Measurements from ENCODE around the gene UNC93B1. TPM values are rescaled to one million over a fixed set of nuclear protein-coding genes. Genes with fewer than 3 reads are reported as not detected.

The UNC93B1 gene
- total and polyA plus RNA-seq, 2 donors = 20.5 to 34.9 TPM

GRCh38 chr11:68043349-68044144 lies 39.6 kb upstream of the UNC93B1 start:
- 55% methylated on average over 36 of the region's 36 CpGs for WGBS
- Histone ChIP-seq H3K36me3 (ENCODE audit: insufficient read depth) (peaks cover 1% of the 10 kb centered on the region), H3K4me3 (ENCODE audit: low read depth, low read length) (no peak overlapping the region), H3K4me1 (ENCODE audit: insufficient read depth) (no peaks in the 10 kb centered on the region), H3K27ac (ENCODE audit: low read depth) (peak overlapping the region; percentile 63)
- DNase-seq (ENCODE audit: extremely low spot score) = no peak

DNA sequence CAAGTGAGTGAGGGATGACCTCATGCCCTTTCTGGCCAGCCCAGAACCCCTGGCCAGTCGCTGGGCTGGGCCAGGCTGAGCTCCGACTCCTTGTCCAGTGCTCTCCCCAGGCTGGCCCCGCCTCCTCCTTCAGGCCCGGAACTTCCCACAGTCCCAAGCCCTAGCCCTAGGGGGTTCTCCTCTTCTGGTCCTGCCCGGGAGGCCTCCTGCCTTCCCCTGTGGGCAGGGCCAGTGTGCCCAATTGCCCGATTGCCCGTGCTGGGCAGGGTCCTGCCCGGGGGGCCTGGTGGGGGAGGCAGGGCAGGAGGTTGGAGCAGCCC lies 39.1 kb upstream of the UNC93B1 start:
- no peak overlapping the region for H3K4me3 ChIP-seq (ENCODE audit: low read depth, low read length)
- WGBS = 62% methylated on average over 8 of the region's 8 CpGs
- peak overlapping the region; percentile 63 for H3K27ac ChIP-seq (ENCODE audit: low read depth)
- H3K36me3 ChIP-seq (ENCODE audit: insufficient read depth) = peaks cover 1% of the 10 kb centered on the region
- DNase-seq (ENCODE audit: extremely low spot score) = no peak
- H3K4me1 ChIP-seq (ENCODE audit: insufficient read depth) = no peaks in the 10 kb centered on the region

DNA sequence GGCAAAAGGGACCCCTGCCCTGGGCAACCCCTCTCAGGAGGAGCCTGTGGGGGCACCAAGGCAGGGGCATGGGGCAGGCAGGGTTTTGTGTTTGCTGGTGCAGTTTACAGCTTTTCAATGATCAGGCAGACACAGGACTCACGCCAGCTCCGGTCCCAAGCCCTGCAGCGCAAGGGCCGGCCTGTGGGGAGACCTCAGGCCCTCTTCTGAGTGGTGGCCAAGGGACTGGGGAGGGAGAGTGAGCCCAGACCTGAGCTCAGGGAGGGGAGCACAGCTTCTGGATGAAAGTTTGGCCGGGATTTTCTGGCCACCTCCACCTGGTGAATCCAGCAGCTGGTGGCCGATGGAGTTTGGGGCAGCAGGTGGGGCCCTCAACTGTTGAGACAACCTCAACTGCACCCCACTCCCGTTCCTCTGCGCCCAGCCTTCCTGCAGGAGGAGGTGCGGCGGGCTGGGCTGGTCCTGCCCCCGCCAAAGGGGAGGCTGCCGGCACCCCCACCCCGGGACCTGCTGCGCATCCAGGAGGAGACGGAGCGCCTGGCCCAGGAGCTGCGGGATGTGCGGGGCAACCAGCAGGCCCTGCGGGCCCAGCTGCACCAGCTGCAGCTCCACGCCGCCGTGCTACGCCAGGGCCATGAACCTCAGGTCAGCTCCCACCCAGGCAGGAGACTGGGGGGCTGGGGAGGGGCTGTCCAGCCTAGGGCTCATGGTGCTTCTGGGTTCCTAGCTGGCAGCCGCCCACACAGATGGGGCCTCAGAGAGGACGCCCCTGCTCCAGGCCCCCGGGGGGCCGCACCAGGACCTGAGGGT lies 38.5 kb upstream of the UNC93B1 start:
- no peak overlapping the region for H3K27ac ChIP-seq (ENCODE audit: low read depth)
- DNase-seq (ENCODE audit: extremely low spot score) = no peak
- WGBS = 85% methylated on average over 27 of the region's 27 CpGs
- H3K36me3 ChIP-seq (ENCODE audit: insufficient read depth) = peaks cover 1% of the 10 kb centered on the region
- no peak overlapping the region for H3K4me3 ChIP-seq (ENCODE audit: low read depth, low read length)
- H3K4me1 ChIP-seq (ENCODE audit: insufficient read depth) = no peaks in the 10 kb centered on the region

DNA sequence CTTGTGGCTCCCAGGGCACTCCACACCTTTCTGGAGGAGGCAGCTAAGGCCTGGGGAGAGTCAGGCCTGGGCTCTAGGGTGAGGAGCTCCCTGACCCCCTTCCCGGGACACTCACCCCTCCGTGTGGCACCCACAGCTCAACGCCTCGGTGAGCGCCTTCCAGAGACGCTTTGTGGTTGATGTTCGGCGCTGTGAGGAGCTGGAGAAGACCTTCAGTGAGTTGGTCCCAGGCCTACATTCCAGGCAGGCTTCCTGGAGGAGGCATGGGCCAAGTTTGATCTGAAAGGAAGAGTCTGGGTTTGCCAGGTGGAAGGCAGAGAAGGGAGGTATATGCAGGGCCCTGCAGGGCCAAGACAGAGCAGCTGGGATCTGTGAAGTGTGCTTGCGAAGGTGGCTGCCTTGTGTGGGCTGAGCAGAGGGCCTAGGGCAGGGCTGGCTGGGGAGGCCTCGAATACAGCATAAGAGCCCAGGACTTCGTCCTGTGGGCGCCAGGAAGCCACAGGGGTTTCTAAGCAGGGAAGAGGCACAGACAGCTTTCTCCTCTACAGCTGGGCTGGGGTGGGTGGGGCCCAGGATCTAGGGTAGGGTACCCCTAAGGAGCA lies 37.8 kb upstream of the UNC93B1 start:
- Histone ChIP-seq H3K36me3 (ENCODE audit: insufficient read depth) (peaks cover 1% of the 10 kb centered on the region), H3K27ac (ENCODE audit: low read depth) (no peak overlapping the region), H3K4me3 (ENCODE audit: low read depth, low read length) (no peak overlapping the region), H3K4me1 (ENCODE audit: insufficient read depth) (no peaks in the 10 kb centered on the region)
- 83% methylated on average over 12 of the region's 12 CpGs for WGBS
- DNase-seq (ENCODE audit: extremely low spot score) = no peak

DNA sequence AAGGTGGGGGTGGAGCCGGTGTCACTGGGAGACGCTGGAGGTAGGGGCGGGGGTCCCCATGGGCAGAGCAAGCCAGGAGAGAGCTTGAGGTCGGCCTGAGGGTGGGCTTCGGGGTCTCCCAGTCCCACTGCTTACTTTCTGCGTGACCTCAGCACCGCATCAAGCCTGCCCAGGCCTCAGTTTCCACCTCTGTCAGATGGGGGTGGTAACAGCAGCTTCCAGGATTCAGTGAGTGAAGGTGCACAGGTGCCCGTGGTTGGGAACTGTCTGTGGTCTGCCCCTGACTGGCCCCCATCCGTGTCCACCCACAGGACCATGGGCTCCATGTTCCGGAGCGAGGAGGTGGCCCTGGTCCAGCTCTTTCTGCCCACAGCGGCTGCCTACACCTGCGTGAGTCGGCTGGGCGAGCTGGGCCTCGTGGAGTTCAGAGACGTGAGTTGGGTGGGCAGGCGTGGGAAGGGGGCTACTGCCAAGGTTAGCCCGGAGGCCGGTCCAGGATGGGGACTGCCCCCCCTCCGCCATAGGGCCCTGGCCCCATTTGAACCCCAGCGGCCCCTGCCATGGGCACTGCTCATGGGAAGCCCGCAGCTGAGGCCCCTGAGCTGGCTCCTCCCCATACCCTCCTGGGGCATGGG lies 37.2 kb upstream of the UNC93B1 start:
- no peaks in the 10 kb centered on the region for H3K4me1 ChIP-seq (ENCODE audit: insufficient read depth)
- DNase-seq (ENCODE audit: extremely low spot score) = no peak

DNA sequence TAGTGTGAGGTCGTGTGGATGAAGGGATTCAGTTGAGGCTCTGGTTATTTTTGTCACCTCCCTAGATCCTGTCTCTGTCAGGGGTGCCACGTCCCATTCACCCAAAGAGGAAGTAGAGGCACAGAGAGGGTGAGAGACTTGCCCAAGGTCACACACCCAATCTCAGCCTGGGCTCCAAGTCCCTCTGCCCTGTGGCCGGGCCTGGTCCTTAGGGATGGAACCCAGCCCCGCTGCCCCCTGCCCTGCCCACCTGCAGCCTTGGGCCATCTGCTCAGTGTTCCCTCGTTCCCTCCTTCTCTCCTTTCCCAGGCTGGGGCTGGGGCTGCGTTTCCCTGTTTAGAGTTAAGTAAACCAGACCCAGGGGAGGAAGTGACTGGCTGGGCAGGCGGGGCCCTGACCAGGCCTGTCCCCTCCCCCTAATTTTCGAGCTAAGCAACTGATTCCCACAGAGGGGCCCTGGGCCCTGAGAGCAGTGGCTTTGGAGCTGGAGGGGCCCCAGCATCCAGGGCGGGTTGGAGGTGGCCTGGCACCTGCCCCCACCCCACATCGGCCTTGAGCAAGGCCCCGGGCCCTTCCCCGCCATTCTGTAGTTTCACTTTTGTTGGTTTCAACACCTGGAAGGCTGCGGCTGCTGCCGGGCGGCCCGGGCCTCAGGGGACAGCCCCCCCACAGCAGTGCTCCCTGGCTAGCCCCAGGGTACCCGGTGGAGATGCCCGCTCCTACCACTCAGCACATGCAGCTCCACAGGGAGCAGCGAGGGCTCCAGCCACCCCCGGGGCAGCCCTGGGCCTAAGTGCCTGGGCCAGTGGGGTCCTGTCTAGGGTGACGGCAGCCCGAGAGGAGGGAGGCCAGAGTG lies 36.4 kb upstream of the UNC93B1 start:
- peak overlapping the region; percentile 88 for H3K27ac ChIP-seq (ENCODE audit: low read depth)
- H3K4me3 ChIP-seq (ENCODE audit: low read depth, low read length) = peak overlapping the region; percentile 70
- H3K36me3 ChIP-seq (ENCODE audit: insufficient read depth) = peaks cover 1% of the 10 kb centered on the region
- H3K4me1 ChIP-seq (ENCODE audit: insufficient read depth) = no peaks in the 10 kb centered on the region
- 13% methylated on average over 22 of the region's 22 CpGs for WGBS
- DNase-seq (ENCODE audit: extremely low spot score) = peak; percentile 14

More for the DNA sequence above, 37.2 kb upstream of the UNC93B1 start:
- peak overlapping the region; percentile 88 for H3K27ac ChIP-seq (ENCODE audit: low read depth)
- H3K4me3 ChIP-seq (ENCODE audit: low read depth, low read length) = peak overlapping the region; percentile 70
- peaks cover 1% of the 10 kb centered on the region for H3K36me3 ChIP-seq (ENCODE audit: insufficient read depth)
- 80% methylated on average over 23 of the region's 23 CpGs for WGBS

GRCh38 chr11:68039526-68040086 lies 35.7 kb upstream of the UNC93B1 start:
- no peaks in the 10 kb centered on the region for H3K4me1 ChIP-seq (ENCODE audit: insufficient read depth)
- H3K4me3 ChIP-seq (ENCODE audit: low read depth, low read length) = peak overlapping the region; percentile 70
- WGBS = 28% methylated on average over 10 of the region's 10 CpGs
- peak overlapping the region; percentile 88 for H3K27ac ChIP-seq (ENCODE audit: low read depth)
- DNase-seq (ENCODE audit: extremely low spot score) = no peak
- peaks cover 1% of the 10 kb centered on the region for H3K36me3 ChIP-seq (ENCODE audit: insufficient read depth)

GRCh38 chr11:68038718-68039525 lies 35.0 kb upstream of the UNC93B1 start, which contains the start of gene TCIRG1:
Gene TCIRG1, plus strand, starts transcription at chr11:68039025. Its CDS starts 2,247 bp downstream, at chr11:68041272.
- Histone ChIP-seq H3K36me3 (ENCODE audit: insufficient read depth) (no peaks in the 10 kb centered on the region), H3K4me1 (ENCODE audit: insufficient read depth) (no peaks in the 10 kb centered on the region), H3K27ac (ENCODE audit: low read depth) (peak within 1 kb of the TSS; percentile 88), H3K4me3 (ENCODE audit: low read depth, low read length) (peak within 1 kb of the TSS; percentile 70)
- WGBS = 3% methylated on average over 51 of the region's 51 CpGs
- no peak for DNase-seq (ENCODE audit: extremely low spot score)

DNA sequence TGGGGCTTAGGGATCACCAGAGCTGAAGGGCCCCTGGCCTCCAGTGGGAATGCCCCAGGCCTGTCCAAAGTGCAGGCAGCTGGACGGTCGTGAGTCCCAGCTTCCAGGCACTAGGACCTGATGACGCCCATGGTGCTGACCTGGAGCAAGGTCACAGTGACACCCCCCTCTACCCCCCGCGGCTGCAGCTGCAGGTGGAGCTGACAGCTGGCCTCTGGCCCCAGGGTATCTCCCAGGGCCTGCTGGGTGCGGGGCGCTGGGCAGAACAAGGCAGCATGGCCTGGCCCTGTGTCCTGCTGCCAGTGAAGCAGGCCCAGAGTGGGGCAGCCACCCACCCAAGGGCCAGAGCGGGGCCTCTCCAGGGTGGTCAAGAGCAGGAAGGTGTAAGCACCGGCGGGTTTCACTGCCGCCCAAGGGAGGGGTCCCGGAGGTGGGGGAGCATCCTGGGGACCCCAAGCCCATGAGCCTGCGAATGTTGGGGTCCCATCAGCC lies 34.4 kb upstream of the UNC93B1 start:
- no peak for DNase-seq (ENCODE audit: extremely low spot score)
- WGBS = 30% methylated on average over 13 of the region's 13 CpGs
- Histone ChIP-seq H3K4me3 (ENCODE audit: low read depth, low read length) (peak overlapping the region; percentile 70), H3K36me3 (ENCODE audit: insufficient read depth) (no peaks in the 10 kb centered on the region), H3K4me1 (ENCODE audit: insufficient read depth) (no peaks in the 10 kb centered on the region), H3K27ac (ENCODE audit: low read depth) (peak overlapping the region; percentile 88)

- 78% methylated on average over 20 of the region's 20 CpGs for WGBS
- H3K4me3 ChIP-seq (ENCODE audit: low read depth, low read length) = no peak overlapping the region
- no peak overlapping the region for H3K27ac ChIP-seq (ENCODE audit: low read depth)
- no peaks in the 10 kb centered on the region for H3K36me3 ChIP-seq (ENCODE audit: insufficient read depth)
- no peak for DNase-seq (ENCODE audit: extremely low spot score)
- no peaks in the 10 kb centered on the region for H3K4me1 ChIP-seq (ENCODE audit: insufficient read depth)
Measured at GRCh38 chr11:68037411-68038225, 33.7 kb upstream of the UNC93B1 start.

- no peaks in the 10 kb centered on the region for H3K4me1 ChIP-seq (ENCODE audit: insufficient read depth)
- DNase-seq (ENCODE audit: extremely low spot score) = no peak
- peak overlapping the region; percentile 26 for H3K27ac ChIP-seq (ENCODE audit: low read depth)
- H3K4me3 ChIP-seq (ENCODE audit: low read depth, low read length) = no peak overlapping the region
- H3K36me3 ChIP-seq (ENCODE audit: insufficient read depth) = no peaks in the 10 kb centered on the region
- 75% methylated on average over 14 of the region's 14 CpGs for WGBS
Measured at GRCh38 chr11:68036717-68037239, 32.9 kb upstream of the UNC93B1 start.

All from urinary bladder (tissue), 4 donors.